A673 (cell line): Measurements from ENCODE around the gene SYTL1. TPM values are rescaled to one million over a fixed set of nuclear protein-coding genes. Genes with fewer than 3 reads are reported as not detected.

Source experiments
- BruUV-seq: library from RNA; stranded (reverse); fragments of 400-500 nt; replicated peaks from 2 replicates; lab custom pipeline; 2021; lab: Mats Ljungman, UMichigan
- CTCF ChIA-PET: fragments of 300-600 bp; sonication (Branson Sonifier 250); formaldehyde crosslinking; loops from one replicate; lab custom pipeline; 2022; ENCODE audit warnings: antibody characterized with exemption; lab: Charles Lee
- POLR2A ChIA-PET: fragments of 300-600 bp; sonication (Branson Sonifier 250); formaldehyde crosslinking; loops from one replicate; lab custom pipeline; 2022; ENCODE audit warnings: antibody characterized with exemption; ENCODE audit not compliant: low non-redundant PET; lab: Charles Lee
- DNase-seq: peaks from one replicate; pipeline ENCODE4 v3.0.0-alpha.2; 2015; ENCODE audit warnings: low spot score
- H3K27ac ChIP-seq: fragments of 200-600 bp; sonication (generic); 2 replicates; pipeline ENCODE4 v1.5.1; 2016; ENCODE audit warnings: mixed run types, low read depth, mild to moderate bottlenecking, mixed read lengths, antibody characterized with exemption, low read length; ENCODE audit not compliant: poor library complexity, severe bottlenecking
- H3K27me3 ChIP-seq: fragments of 200-600 bp; sonication (generic); replicated peaks from 2 replicates; pipeline ENCODE4 v1.6.1; 2017; ENCODE audit warnings: mixed run types, low read depth, mild to moderate bottlenecking, mixed read lengths, antibody characterized with exemption, low read length; ENCODE audit not compliant: insufficient read depth, poor library complexity
- H3K36me3 ChIP-seq: fragments of 200-600 bp; sonication (generic); 2 replicates; pipeline ENCODE4 v1.6.1; 2016; ENCODE audit warnings: mixed run types, mild to moderate bottlenecking, mixed read lengths, antibody characterized with exemption, low read length; ENCODE audit not compliant: insufficient read depth, poor library complexity, severe bottlenecking
- H3K4me1 ChIP-seq: fragments of 200-600 bp; sonication (generic); 2 replicates; pipeline ENCODE4 v1.6.1; 2017; ENCODE audit warnings: mixed run types, mild to moderate bottlenecking, mixed read lengths, antibody characterized with exemption, low read length; ENCODE audit not compliant: insufficient read depth, poor library complexity, severe bottlenecking
- H3K4me3 ChIP-seq: fragments of 200-600 bp; sonication (generic); 2 replicates; pipeline ENCODE4 v1.5.1; 2016; ENCODE audit warnings: low read depth, mixed run types, mild to moderate bottlenecking, mixed read lengths, low read length; ENCODE audit not compliant: poor library complexity, severe bottlenecking
- H3K9me3 ChIP-seq: fragments of 200-600 bp; sonication (generic); 2 replicates; pipeline ENCODE4 v1.6.1; 2016; ENCODE audit warnings: mixed run types, low read depth, mild to moderate bottlenecking, mixed read lengths, antibody characterized with exemption, low read length; ENCODE audit not compliant: poor library complexity, severe bottlenecking
- EZH2 ChIP-seq: fragments of 200-600 bp; sonication (generic); IDR thresholded peaks from 2 replicates; pipeline ENCODE4 v1.6.1; 2017; ENCODE audit warnings: borderline replicate concordance, low read depth, mild to moderate bottlenecking, mixed read lengths, antibody characterized with exemption, low read length; ENCODE audit not compliant: poor library complexity, severe bottlenecking
- intact Hi-C: fragments of 100-400 bp; cut with micrococcal nuclease; formaldehyde crosslinking; loops from one replicate; pipeline ENCODE4 v1.10.0; 2022; ENCODE audit not compliant: unreplicated experiment
- total RNA-seq: library from RNA; stranded (reverse); gene quantifications from 2 replicates; pipeline ENCODE4 v1.2.3, GENCODE V29; 2021
- TF ChIP-seq, protein P1 (sequence below): fragments of 300-800, 200-600 bp; sonication (generic); conservative IDR thresholded peaks from 2 replicates; pipeline ENCODE4 v1.5.1; 2017; ENCODE audit warnings: low read depth, mild to moderate bottlenecking, antibody characterized with exemption, low read length, moderate library complexity, mixed read lengths

Gene SYTL1
- total RNA-seq, 1 experiment from 2014 or later = 2.1 TPM

DNA sequence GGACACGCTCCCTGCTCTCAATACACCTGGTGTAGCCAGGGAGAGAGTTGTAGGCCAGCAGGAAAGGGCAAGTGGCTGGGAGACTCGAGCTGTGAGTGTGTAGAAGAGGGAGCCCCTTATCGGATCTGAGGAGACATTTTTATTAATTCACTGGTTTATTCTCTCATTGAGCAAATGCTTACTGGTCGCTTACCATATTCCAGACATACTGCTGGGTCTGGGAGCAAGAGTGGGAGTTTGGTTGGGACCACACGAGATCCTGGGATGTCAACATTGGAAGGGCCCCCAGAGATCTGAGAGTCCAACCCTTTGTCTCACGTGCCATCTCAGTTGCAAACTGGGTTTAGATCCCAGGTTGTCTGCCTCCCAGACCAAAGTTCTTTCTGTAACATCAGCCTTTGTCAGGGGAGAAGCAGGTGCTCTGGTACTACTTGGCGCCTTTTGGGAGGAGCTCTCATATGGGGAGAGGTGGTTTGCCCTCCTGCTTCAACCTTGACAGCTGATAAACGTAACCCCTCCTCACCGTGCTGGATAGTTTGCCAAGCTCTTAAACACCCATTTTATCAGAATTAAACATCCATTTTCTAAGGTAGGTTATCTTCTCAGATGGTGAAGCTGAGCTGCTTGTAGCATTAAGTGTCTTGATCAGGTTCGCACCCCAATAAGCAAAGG lies 19.1 kb upstream of the SYTL1 start:
- intact Hi-C loops = no loop called here
- no peaks in the 10 kb centered on the region for H3K27me3 ChIP-seq
- peaks cover 19% of the 10 kb centered on the region for H3K4me1 ChIP-seq
- peak overlapping the region; percentile 97 for H3K4me3 ChIP-seq
- peak overlapping the region; percentile 95 for H3K27ac ChIP-seq
- TF ChIP-seq EZH2 = no peak
- TF ChIP-seq, protein P1, sequence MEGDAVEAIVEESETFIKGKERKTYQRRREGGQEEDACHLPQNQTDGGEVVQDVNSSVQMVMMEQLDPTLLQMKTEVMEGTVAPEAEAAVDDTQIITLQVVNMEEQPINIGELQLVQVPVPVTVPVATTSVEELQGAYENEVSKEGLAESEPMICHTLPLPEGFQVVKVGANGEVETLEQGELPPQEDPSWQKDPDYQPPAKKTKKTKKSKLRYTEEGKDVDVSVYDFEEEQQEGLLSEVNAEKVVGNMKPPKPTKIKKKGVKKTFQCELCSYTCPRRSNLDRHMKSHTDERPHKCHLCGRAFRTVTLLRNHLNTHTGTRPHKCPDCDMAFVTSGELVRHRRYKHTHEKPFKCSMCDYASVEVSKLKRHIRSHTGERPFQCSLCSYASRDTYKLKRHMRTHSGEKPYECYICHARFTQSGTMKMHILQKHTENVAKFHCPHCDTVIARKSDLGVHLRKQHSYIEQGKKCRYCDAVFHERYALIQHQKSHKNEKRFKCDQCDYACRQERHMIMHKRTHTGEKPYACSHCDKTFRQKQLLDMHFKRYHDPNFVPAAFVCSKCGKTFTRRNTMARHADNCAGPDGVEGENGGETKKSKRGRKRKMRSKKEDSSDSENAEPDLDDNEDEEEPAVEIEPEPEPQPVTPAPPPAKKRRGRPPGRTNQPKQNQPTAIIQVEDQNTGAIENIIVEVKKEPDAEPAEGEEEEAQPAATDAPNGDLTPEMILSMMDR = no peak
- peaks cover 5% of the 10 kb centered on the region for H3K36me3 ChIP-seq
- ChIA-PET CTCF (interaction anchor here (0.6 kb wide), 1 partner anchor 74 kb away, joined by 7 read pairs; no protein-coding TSS in a partner anchor), POLR2A (no interaction called here)
- TSS peak; percentile 51 for BruUV-seq
- H3K9me3 ChIP-seq = no peaks in the 10 kb centered on the region
- no peak for DNase-seq

DNA sequence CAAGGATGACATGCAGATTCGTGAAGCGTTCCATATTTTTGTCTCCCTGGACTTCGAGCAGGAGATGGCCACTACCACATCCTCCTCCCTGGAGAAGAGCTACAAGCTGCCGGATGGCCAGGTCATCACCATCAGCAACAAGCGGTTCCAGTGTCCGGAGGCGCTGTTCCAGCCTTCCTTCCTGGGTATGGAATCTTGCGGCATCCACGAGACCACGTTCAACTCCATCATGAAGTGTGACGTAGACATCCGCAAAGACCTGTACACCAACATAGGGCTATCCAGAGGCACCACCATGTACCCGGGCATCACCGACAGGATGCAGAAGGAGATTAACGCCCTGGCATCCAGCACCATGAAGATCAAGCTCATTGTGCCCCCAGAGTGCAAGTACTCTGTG lies 16.5 kb upstream of the SYTL1 start:
- no peak for DNase-seq
- intact Hi-C loops = no loop called here
- H3K36me3 ChIP-seq = peaks cover 5% of the 10 kb centered on the region
- no peak overlapping the region for H3K27ac ChIP-seq
- peaks cover 10% of the 10 kb centered on the region for H3K4me1 ChIP-seq
- ChIA-PET CTCF (no interaction called here), POLR2A (no interaction called here)
- no peak overlapping the region for H3K4me3 ChIP-seq
- no peaks in the 10 kb centered on the region for H3K9me3 ChIP-seq
- no peaks in the 10 kb centered on the region for H3K27me3 ChIP-seq
- no TSS peak for BruUV-seq
- no peak for TF ChIP-seq EZH2
- TF ChIP-seq, protein P1 = no peak

DNA sequence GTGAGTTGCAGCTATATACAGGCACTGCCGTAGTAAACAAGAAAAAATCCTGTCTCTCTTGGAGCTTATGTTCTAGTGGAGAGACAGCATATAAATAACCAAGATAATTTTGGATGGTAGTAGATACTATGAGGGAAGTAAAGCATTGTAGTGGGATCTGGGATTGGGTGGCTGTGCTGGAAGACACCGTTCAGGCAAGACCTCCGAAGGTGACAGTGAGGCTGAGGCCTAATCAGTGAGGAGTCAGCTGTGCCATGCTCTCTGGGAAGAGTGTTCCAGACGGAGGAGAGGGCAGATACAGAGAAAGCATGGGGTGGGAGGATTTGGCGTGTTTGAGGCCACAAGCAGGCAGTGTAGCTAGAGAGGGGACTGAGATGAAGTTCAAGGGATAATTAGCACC lies 13.9 kb upstream of the SYTL1 start:
- ChIA-PET POLR2A (no interaction called here), CTCF (no interaction called here)
- H3K9me3 ChIP-seq = no peaks in the 10 kb centered on the region
- DNase-seq = no peak
- no peak overlapping the region for H3K27ac ChIP-seq
- no peak overlapping the region for H3K4me3 ChIP-seq
- no peaks in the 10 kb centered on the region for H3K27me3 ChIP-seq
- TF ChIP-seq, protein P1 = no peak
- H3K4me1 ChIP-seq = peaks cover 8% of the 10 kb centered on the region
- no TSS peak for BruUV-seq
- intact Hi-C loops = no loop called here
- H3K36me3 ChIP-seq = peaks cover 21% of the 10 kb centered on the region
